ENCODE measurements around the gene TMPRSS12.
"Not testable (repeated sequence)": the region's sequence is repeated elsewhere in the genome, so short reads cannot be mapped to it uniquely, and the experiment has no call there.

TMPRSS12 gene

DNA sequence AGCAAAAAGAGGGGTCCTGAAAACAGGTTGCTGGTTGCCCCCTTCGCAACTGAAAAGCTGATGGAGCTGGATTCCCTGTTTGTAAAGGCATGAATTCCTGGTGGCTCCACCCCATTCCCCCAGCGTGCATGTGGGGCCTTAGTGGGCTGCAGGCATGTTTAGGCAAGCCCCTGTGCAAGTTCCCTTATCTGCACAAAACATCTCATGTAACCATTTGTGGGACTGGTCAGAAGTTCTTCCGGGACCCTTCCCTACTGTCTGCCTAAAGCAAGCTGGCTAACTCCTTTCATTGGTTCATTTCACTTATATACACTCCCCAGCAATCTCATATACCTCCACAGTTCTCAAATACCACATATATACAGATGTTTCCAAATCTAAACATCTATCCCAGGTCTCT is 85.7 kb downstream of the TMPRSS12 start:
- Histone ChIP-seq H3K27ac (ENCODE audit: poor library complexity, severe bottlenecking) (no peak overlapping the region), H3K9me3 (ENCODE audit: severe bottlenecking) (no peaks in the 10 kb centered on the region), H3K4me1 (ENCODE audit: insufficient read depth, poor library complexity, severe bottlenecking) (peaks cover 8% of the 10 kb centered on the region), H3K4me3 (ENCODE audit: severe bottlenecking) (no peak overlapping the region), H3K36me3 (ENCODE audit: low read depth) (no peaks in the 10 kb centered on the region), H3K27me3 (ENCODE audit: insufficient read depth, poor library complexity, severe bottlenecking) (no peaks in the 10 kb centered on the region)
- no peak for DNase-seq (ENCODE audit: low spot score)
- peak; percentile 10; the same call in 1 of the 3 replicates for ATAC-seq (ENCODE audit: low read depth)
- TF ChIP-seq, protein P1, sequence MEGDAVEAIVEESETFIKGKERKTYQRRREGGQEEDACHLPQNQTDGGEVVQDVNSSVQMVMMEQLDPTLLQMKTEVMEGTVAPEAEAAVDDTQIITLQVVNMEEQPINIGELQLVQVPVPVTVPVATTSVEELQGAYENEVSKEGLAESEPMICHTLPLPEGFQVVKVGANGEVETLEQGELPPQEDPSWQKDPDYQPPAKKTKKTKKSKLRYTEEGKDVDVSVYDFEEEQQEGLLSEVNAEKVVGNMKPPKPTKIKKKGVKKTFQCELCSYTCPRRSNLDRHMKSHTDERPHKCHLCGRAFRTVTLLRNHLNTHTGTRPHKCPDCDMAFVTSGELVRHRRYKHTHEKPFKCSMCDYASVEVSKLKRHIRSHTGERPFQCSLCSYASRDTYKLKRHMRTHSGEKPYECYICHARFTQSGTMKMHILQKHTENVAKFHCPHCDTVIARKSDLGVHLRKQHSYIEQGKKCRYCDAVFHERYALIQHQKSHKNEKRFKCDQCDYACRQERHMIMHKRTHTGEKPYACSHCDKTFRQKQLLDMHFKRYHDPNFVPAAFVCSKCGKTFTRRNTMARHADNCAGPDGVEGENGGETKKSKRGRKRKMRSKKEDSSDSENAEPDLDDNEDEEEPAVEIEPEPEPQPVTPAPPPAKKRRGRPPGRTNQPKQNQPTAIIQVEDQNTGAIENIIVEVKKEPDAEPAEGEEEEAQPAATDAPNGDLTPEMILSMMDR (IDR thresholded peaks at IDR 0.05; ENCODE audit: poor library complexity, severe bottlenecking): no peak

DNA sequence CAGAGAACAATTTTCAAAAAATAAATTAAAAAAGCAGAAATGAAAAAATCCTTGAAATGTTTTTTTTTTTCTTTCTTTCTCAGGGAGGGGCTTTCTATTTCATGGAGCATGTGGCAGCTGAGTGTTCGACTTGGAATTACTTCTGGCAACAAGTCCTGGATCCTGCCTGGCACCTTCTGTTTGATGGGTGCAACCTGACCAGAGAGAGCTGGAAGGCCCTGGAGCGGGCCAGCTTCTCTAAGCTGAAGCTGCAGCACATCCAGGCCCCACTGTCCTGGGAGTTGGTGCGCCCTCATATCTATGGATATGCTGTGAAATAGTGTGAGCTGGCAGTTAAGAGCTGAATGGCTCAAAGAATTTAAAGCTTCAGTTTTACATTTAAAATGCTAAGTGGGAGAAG is 87.1 kb downstream of the TMPRSS12 start:
- peaks cover 7% of the 10 kb centered on the region for H3K4me1 ChIP-seq (ENCODE audit: insufficient read depth, poor library complexity, severe bottlenecking)
- H3K27me3 ChIP-seq (ENCODE audit: insufficient read depth, poor library complexity, severe bottlenecking): no peaks in the 10 kb centered on the region
- no peak overlapping the region for H3K4me3 ChIP-seq (ENCODE audit: severe bottlenecking)
- no peak for DNase-seq (ENCODE audit: low spot score)
- TF ChIP-seq, protein P1 (IDR thresholded peaks at IDR 0.05; ENCODE audit: poor library complexity, severe bottlenecking): no peak
- no peaks in the 10 kb centered on the region for H3K9me3 ChIP-seq (ENCODE audit: severe bottlenecking)
- no peaks in the 10 kb centered on the region for H3K36me3 ChIP-seq (ENCODE audit: low read depth)
- no peak overlapping the region for H3K27ac ChIP-seq (ENCODE audit: poor library complexity, severe bottlenecking)
- no peak for ATAC-seq (ENCODE audit: low read depth)

DNA sequence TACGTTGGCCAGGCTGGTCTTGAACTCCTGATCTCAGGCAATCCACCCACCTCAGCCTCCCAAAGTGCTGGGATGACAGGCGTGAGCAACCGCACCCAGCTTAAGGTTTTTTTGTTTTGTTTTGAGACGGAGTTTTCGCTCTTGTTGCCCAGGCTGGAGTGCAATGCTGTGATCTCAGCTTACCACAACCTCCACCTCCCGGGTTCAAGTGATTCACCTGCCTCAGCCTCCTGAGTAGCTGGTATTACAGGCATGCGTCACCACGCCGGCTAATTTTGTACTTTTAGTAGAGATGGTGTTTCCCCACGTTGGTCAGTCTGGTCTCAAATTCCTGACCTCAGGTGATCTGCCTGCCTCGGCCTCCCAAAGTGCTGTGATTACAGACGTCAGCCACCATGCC is 87.8 kb downstream of the TMPRSS12 start:
- not testable (repeated sequence) for H3K36me3 ChIP-seq (ENCODE audit: low read depth); H3K27ac ChIP-seq (ENCODE audit: poor library complexity, severe bottlenecking); ATAC-seq (ENCODE audit: low read depth); H3K9me3 ChIP-seq (ENCODE audit: severe bottlenecking); H3K27me3 ChIP-seq (ENCODE audit: insufficient read depth, poor library complexity, severe bottlenecking); H3K4me3 ChIP-seq (ENCODE audit: severe bottlenecking); DNase-seq (ENCODE audit: low spot score)
- H3K4me1 ChIP-seq (ENCODE audit: insufficient read depth, poor library complexity, severe bottlenecking): peaks cover 14% of the 10 kb centered on the region

DNA sequence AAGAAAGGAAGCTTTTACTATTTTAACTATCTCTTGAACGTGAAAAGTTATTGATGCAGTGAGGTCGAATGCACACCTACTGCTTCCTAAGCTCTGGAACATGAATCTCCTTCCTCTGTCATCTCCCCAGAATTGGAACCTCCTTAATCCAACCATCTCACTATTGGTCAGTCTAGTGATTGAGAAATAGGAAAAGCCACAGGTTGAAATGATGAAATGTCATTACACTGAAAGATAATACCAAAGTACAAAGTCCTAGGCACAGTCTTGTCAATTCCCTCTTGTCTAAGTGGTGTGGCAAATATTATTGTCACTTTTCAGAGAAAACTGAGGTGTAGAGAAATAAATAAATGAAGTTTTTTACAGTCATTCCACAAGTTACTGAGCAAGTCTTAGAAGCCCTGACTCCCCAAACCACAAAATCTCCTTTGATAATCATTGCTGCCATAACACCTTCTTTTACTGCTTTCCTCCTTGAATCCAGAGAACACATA is 90.1 kb downstream of the TMPRSS12 start:
- no peak for ATAC-seq (ENCODE audit: low read depth)
- no peak for DNase-seq (ENCODE audit: low spot score)
- Histone ChIP-seq H3K4me3 (ENCODE audit: severe bottlenecking) (no peak overlapping the region), H3K4me1 (ENCODE audit: insufficient read depth, poor library complexity, severe bottlenecking) (peaks cover 14% of the 10 kb centered on the region), H3K27me3 (ENCODE audit: insufficient read depth, poor library complexity, severe bottlenecking) (no peaks in the 10 kb centered on the region), H3K27ac (ENCODE audit: poor library complexity, severe bottlenecking) (no peak overlapping the region), H3K36me3 (ENCODE audit: low read depth) (no peaks in the 10 kb centered on the region), H3K9me3 (ENCODE audit: severe bottlenecking) (no peaks in the 10 kb centered on the region)
- TF ChIP-seq, protein P1 (IDR thresholded peaks at IDR 0.05; ENCODE audit: poor library complexity, severe bottlenecking): no peak

DNA sequence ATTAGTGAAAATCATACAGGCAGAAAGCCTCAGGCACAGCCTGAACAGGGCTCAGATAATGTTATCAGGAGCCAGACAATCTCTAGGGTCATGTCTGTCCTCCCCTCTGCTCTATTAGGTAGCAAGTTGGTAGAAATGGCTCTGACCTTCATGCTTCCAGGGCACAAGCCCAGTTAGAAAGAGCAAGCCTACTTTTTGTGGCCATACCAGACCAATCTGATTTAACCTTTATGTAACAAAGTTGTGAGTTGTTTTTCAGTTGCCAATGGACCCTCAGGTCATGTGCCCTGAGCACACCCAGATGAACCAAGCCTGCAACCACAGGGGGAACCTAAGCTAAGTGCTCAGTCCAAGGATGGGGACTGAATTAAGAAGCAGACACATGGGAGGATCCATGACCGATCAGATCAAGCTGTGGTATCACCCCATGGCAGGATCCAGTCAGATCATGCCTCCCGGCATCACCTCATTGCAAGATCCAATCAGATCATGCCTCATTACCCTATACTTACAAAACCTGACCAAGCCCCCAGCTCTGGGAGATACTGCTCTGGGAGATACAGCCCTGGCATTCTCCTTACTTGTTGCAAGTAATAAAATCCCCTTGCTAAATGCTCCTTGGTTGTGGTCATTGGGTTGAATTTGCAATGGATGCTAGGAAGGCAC is 90.9 kb downstream of the TMPRSS12 start:
- no peaks in the 10 kb centered on the region for H3K36me3 ChIP-seq (ENCODE audit: low read depth)

More for the DNA sequence above, 90.9 kb downstream of the TMPRSS12 start:
- DNase-seq (ENCODE audit: low spot score) (no peak), ATAC-seq (ENCODE audit: low read depth) (no peak)
- H3K9me3 ChIP-seq (ENCODE audit: severe bottlenecking): no peaks in the 10 kb centered on the region
- peaks cover 14% of the 10 kb centered on the region for H3K4me1 ChIP-seq (ENCODE audit: insufficient read depth, poor library complexity, severe bottlenecking)
- TF ChIP-seq, protein P1 (IDR thresholded peaks at IDR 0.05; ENCODE audit: poor library complexity, severe bottlenecking): no peak
- no peak overlapping the region for H3K4me3 ChIP-seq (ENCODE audit: severe bottlenecking)
- H3K27me3 ChIP-seq (ENCODE audit: insufficient read depth, poor library complexity, severe bottlenecking): no peaks in the 10 kb centered on the region
- no peak overlapping the region for H3K27ac ChIP-seq (ENCODE audit: poor library complexity, severe bottlenecking)
